Naive thymus-derived CD4-positive, alpha-beta T cell (primary cell): Measurements from ENCODE around the gene UBE2E3. TPM values are rescaled to one million over a fixed set of nuclear protein-coding genes. Genes with fewer than 3 reads are reported as not detected.

Experiments used
- ATAC-seq: fragments of 150-1000 bp; cut with Tn5 transposase; 2 replicates; pipeline ENCODE4 v1.10.0; 2021; ENCODE audit warnings: mild to moderate bottlenecking, moderate library complexity
- CTCF ChIA-PET: fragments of 350-600 bp; sonication (Branson Sonifier 250); formaldehyde crosslinking; loops from one replicate; lab custom pipeline; 2021; ENCODE audit warnings: antibody characterized with exemption; lab: Charles Lee
- POLR2A ChIA-PET: fragments of 350-600 bp; sonication (Branson Sonifier 250); formaldehyde crosslinking; loops from one replicate; lab custom pipeline; 2021; ENCODE audit warnings: antibody characterized with exemption, inconsistent platforms; lab: Charles Lee
- DNase-seq, 9 donors: peaks; one replicate each; pipeline versions ENCODE4 v3.0.0 to v3.0.0-alpha.2; 2020 to 2022; ENCODE audit warnings: mixed read lengths in 1 of 9
- H3K27ac ChIP-seq: one replicate; pipeline ENCODE4 v1.7.0; 2013; ENCODE audit warnings: mild to moderate bottlenecking, low read depth, low read length, moderate library complexity
- H3K27me3 ChIP-seq, 2 donors: one replicate each; pipeline ENCODE4 v1.7.0; 2013; ENCODE audit warnings: low read length in 2 of 2, mild to moderate bottlenecking in 2 of 2, moderate library complexity in 2 of 2; ENCODE audit not compliant: control insufficient read depth in 2 of 2, insufficient read depth in 2 of 2
- H3K36me3 ChIP-seq, 3 experiments: 1 replicate in 2 of 3; 2 replicates in 1 of 3; pipeline ENCODE4 v1.7.0; 2013; ENCODE audit warnings: low read length in 3 of 3, mild to moderate bottlenecking in 3 of 3, moderate library complexity in 1 of 3; ENCODE audit not compliant: insufficient read depth in 3 of 3, control insufficient read depth in 2 of 3
- H3K4me1 ChIP-seq, 2 donors: one replicate each; pipeline ENCODE4 v1.7.0; 2013; ENCODE audit warnings: low read length in 2 of 2, mild to moderate bottlenecking in 2 of 2, moderate library complexity in 1 of 2; ENCODE audit not compliant: control insufficient read depth in 2 of 2, insufficient read depth in 2 of 2
- H3K4me3 ChIP-seq: 2 replicates; pipeline ENCODE4 v1.7.0; 2013; ENCODE audit warnings: mild to moderate bottlenecking, low read length
- H3K9me3 ChIP-seq, 3 experiments: 1 replicate in 2 of 3; 2 replicates in 1 of 3; pipeline ENCODE4 v1.7.0; 2013; ENCODE audit warnings: low read length in 3 of 3; ENCODE audit not compliant: control insufficient read depth in 2 of 3
- H3K27ac Mint-ChIP-seq, 9 donors: one replicate each; pipeline ENCODE4 v1.8.0; 2020 to 2022; ENCODE audit warnings: mixed read lengths in 9 of 9, mild to moderate bottlenecking in 8 of 9, moderate library complexity in 5 of 9, inconsistent platforms in 2 of 9
- H3K27me3 Mint-ChIP-seq, 5 donors: one replicate each; pipeline ENCODE4 v1.8.0; 2021 to 2022; ENCODE audit warnings: mixed read lengths in 5 of 5, mild to moderate bottlenecking in 1 of 5
- H3K36me3 Mint-ChIP-seq, 5 donors: one replicate each; pipeline ENCODE4 v1.8.0; 2020 to 2022; ENCODE audit warnings: mixed read lengths in 5 of 5, mild to moderate bottlenecking in 3 of 5, inconsistent platforms in 1 of 5
- H3K4me1 Mint-ChIP-seq, 7 donors: one replicate each; pipeline ENCODE4 v1.8.0; 2020 to 2022; ENCODE audit warnings: mixed read lengths in 7 of 7, mild to moderate bottlenecking in 3 of 7, inconsistent platforms in 1 of 7
- H3K4me3 Mint-ChIP-seq, 10 donors: one replicate each; pipeline ENCODE4 v1.8.0; 2020 to 2022; ENCODE audit warnings: mild to moderate bottlenecking in 10 of 10, mixed read lengths in 10 of 10, moderate library complexity in 6 of 10, inconsistent platforms in 2 of 10
- H3K9me3 Mint-ChIP-seq, 11 donors: one replicate each; pipeline ENCODE4 v1.8.0; 2020 to 2022; ENCODE audit warnings: mixed read lengths in 11 of 11, mild to moderate bottlenecking in 4 of 11, inconsistent platforms in 1 of 11, moderate library complexity in 1 of 11
- intact Hi-C, 2 donors: fragments of 100-400 bp; cut with micrococcal nuclease; formaldehyde crosslinking; loops; one replicate each; pipeline ENCODE4 v1.15.1; 2023
- polyA plus RNA-seq, 2 donors: library from polyadenylated mRNA; unstranded; fragments of 300-500 nt; fragmentation: Illumina TruSeq; gene quantifications; one replicate each; pipeline ENCODE4 v1.2.3, GENCODE V29; 2021
- total RNA-seq, 6 experiments: library from RNA in 5 of 6; stranded (reverse) in 5 of 6; gene quantifications; 1 replicate in 5 of 6; 2 replicates in 1 of 6; pipeline ENCODE4 v1.2.3 and lab custom pipeline; 2021 to 2026

UBE2E3 gene
- total and polyA plus RNA-seq, 7 experiments from 2014 or later = 21.7 to 62.3 (median 27.0) TPM

DNA sequence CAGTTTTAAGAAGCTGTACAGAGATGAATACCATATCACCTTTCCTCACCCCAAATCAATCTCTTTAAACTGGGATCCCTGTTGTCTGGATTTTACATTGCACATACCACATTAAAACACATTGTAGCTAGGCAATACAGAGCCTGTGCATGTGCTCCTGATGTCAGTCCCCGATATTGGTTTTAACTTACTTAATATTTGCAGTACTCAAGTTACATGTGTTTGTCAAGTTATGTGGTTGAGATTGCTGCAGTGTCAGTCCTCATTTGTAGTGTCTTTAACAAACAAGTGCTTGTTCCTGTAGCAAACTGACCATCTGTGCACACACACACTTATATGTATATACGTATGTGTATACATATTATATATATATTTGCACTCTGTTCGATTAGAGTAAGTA, 10.4 kb upstream of the UBE2E3 start:
- POLR2A ChIA-PET = interaction anchor here (0.5 to 2.7 kb wide), 2 partner anchors 9 to 130 kb away, joined by 3 to 14 read pairs; no protein-coding TSS in a partner anchor

DNA sequence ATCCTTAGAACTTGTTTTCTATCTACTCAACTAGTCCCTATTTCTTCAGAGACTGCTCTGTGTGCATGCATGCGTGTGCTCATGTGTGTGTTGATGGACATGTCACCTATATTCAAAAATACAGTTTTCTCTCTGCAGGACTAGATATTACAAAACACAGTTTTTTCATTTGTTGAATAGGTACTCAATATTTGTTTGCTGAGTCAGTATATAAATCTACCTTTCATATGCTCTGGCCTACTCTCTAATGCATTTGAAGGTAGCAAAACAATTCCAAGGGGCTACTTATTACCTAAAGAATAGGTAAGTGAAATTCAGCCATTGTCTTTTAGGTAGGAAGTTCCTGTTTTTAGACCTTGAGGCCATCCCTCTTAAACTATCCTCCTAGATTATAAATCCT, 8.6 kb upstream of the UBE2E3 start:
- H3K27ac ChIP-seq = no peak overlapping the region
- Mint-ChIP-seq H3K4me1 (no peaks in the 10 kb centered on the region), H3K36me3 (no peaks in the 10 kb centered on the region), H3K27ac (no peak overlapping the region), H3K9me3 (no peaks in the 10 kb centered on the region), H3K27me3 (peaks cover 0 to 68% (median 6%) of the 10 kb centered on the region in 5 donors), H3K4me3 (no peak overlapping the region)
- no peaks in the 10 kb centered on the region for H3K27me3 ChIP-seq
- ATAC-seq = no peak
- no peaks in the 10 kb centered on the region for H3K9me3 ChIP-seq
- no peaks in the 10 kb centered on the region for H3K4me1 ChIP-seq
- POLR2A ChIA-PET = no interaction called here
- no peak overlapping the region for H3K4me3 ChIP-seq
- intact Hi-C loops = no loop called here
- no peaks in the 10 kb centered on the region for H3K36me3 ChIP-seq
- CTCF ChIA-PET = no interaction called here
- DNase-seq = no peak

More for the DNA sequence above, 10.4 kb upstream of the UBE2E3 start:
- Mint-ChIP-seq H3K4me3 (no peak overlapping the region), H3K27ac (no peak overlapping the region), H3K36me3 (no peaks in the 10 kb centered on the region), H3K9me3 (no peaks in the 10 kb centered on the region), H3K4me1 (no peaks in the 10 kb centered on the region), H3K27me3 (peaks cover 0 to 55% (median 10%) of the 10 kb centered on the region in 5 donors)
- intact Hi-C loops = loop anchor here in 1 of 2 donors (1.0 kb wide), 1 partner anchor 8 kb away; no protein-coding TSS in a partner anchor
- Histone ChIP-seq H3K9me3 (no peaks in the 10 kb centered on the region), H3K4me1 (no peaks in the 10 kb centered on the region), H3K36me3 (no peaks in the 10 kb centered on the region), H3K4me3 (no peak overlapping the region), H3K27ac (no peak overlapping the region), H3K27me3 (no peaks in the 10 kb centered on the region)
- DNase-seq = no peak
- ATAC-seq = no peak
- CTCF ChIA-PET = interaction anchor here (1.1 kb wide), 1 partner anchor 11 kb away, joined by 4 read pairs; no protein-coding TSS in a partner anchor

DNA sequence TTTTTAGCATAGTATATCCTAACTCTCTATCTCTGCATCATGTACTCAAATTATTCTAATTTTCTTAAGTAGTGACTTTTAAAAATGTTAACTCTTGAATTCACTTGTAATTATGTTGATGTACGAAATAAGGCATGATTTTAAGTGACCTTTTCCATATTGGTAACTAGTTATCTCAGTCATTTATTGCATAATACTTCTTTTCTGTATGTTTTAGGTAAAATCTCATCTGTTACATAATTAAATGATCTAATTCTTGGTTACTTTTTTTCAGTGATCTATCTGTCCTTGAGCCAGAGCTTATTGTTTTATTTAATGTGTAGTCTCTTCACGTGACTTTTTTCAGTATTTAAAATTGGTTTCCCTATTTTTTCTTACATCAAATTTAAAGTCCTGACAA, 4.8 kb upstream of the UBE2E3 start:
- Mint-ChIP-seq H3K9me3 (no peaks in the 10 kb centered on the region), H3K27me3 (peaks cover 0 to 76% (median 0%) of the 10 kb centered on the region in 5 donors), H3K4me1 (peaks cover 0 to 9% (median 8%) of the 10 kb centered on the region in 7 donors), H3K36me3 (peaks cover 0 to 1% (median 0%) of the 10 kb centered on the region in 5 donors), H3K27ac (no peak overlapping the region), H3K4me3 (no peak overlapping the region)
- intact Hi-C loops = no loop called here
- no peak overlapping the region for H3K4me3 ChIP-seq
- ChIA-PET CTCF (no interaction called here), POLR2A (no interaction called here)
- H3K36me3 ChIP-seq = no peaks in the 10 kb centered on the region
- ATAC-seq = no peak
- no peak for DNase-seq
- H3K27ac ChIP-seq = no peak overlapping the region
- no peaks in the 10 kb centered on the region for H3K9me3 ChIP-seq
- H3K27me3 ChIP-seq = no peaks in the 10 kb centered on the region
- peaks cover 0 to 6% of the 10 kb centered on the region in 2 donors for H3K4me1 ChIP-seq

DNA sequence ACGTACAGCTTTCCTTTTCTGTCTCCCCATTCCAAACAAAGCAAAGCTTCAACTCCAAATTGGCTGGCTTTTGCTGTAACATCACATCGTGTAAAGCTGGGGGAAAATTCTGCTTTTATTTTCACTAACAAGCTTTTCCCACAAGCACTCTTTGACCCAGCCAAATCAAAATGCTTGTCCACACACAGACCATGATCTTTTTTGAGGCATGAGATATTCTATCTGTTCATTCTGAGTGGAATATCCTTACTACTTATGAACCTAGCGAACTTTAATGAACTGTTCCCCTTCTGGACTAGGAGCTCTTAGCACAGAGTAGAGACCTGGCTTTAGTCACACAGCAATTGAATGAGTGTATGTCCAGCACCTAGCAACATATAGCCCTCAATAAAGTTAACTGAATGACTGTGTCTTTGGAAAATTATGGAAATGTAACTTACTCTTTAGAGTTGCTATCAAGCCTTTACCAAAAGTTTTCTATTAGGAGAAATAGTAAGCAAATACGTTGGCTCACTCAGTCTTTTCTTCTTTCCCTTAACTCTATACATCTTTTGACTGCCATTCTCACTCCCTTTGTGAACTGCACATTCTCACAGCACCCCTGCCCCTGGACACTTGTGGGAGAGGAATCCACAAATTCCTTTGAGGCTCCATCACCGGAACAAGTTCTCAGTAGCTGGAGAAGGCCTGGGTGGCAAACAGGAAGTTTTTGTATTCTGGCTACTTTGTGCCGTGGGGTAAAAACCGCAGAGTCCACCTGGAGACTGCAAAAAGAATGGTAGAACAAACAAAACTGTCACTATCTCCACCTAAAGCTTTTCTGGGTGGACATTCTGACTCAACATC, 1.3 kb upstream of the UBE2E3 start:
- peaks cover 0 to 7% (median 4%) of the 10 kb centered on the region in 5 donors for H3K36me3 Mint-ChIP-seq
- Histone ChIP-seq H3K4me3 (no peak overlapping the region), H3K27ac (peak overlapping the region; percentile 62), H3K4me1 (peaks cover 19 to 23% of the 10 kb centered on the region in 2 donors), H3K9me3 (no peaks in the 10 kb centered on the region), H3K27me3 (no peaks in the 10 kb centered on the region), H3K36me3 (no peaks in the 10 kb centered on the region)
- H3K27ac Mint-ChIP-seq = peak overlapping the region; percentile 61 to 95 (median 89)
- ChIA-PET CTCF (interaction anchor here (0.5 to 1.5 kb wide), 4 partner anchors 30 to 487 kb away, joined by 3 to 4 read pairs (median 3); no protein-coding TSS in a partner anchor), POLR2A (interaction anchor here (0.6 to 1.9 kb wide), 8 partner anchors 10 to 1760 kb away, joined by 3 to 14 read pairs (median 3); no protein-coding TSS in a partner anchor)
- peaks cover 0 to 4% (median 0%) of the 10 kb centered on the region in 11 donors for H3K9me3 Mint-ChIP-seq
- DNase-seq (peak in 1 of 9 donors; percentile 8), ATAC-seq (no peak)
- peaks cover 0 to 50% (median 0%) of the 10 kb centered on the region in 5 donors for H3K27me3 Mint-ChIP-seq
- H3K4me3 Mint-ChIP-seq = peak overlapping the region; percentile 78 to 96 (median 84)
- H3K4me1 Mint-ChIP-seq = peaks cover 21 to 40% (median 37%) of the 10 kb centered on the region in 7 donors
- intact Hi-C loops = loop anchor here in 1 of 2 donors (1.0 kb wide), 1 partner anchor 9 kb away; no protein-coding TSS in a partner anchor

DNA sequence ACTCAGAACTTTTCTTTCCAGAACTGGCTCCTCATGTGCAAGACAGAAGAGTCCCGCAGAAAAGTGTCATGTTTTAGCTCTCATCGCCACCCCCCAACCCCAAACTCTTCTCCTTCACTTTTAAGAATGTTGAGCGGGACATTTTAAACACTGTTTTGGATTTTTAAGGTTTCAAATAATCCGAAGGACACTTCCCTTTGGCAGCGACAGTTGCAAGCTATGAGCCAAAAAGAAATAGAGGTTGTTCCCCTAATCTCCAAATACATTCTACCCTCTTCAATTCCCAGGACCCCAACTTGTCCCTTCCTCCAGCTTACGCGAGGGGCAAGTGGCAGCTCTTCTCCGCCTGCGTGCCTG, 678 bp upstream of the UBE2E3 start:
- Mint-ChIP-seq H3K36me3 (peaks cover 0 to 7% (median 4%) of the 10 kb centered on the region in 5 donors), H3K4me1 (peaks cover 25 to 46% (median 43%) of the 10 kb centered on the region in 7 donors), H3K4me3 (peak overlapping the region; percentile 78 to 96 (median 84)), H3K27me3 (peaks cover 0 to 46% (median 0%) of the 10 kb centered on the region in 5 donors), H3K9me3 (peaks cover 0 to 4% (median 0%) of the 10 kb centered on the region in 11 donors), H3K27ac (peak overlapping the region; percentile 61 to 95 (median 89))
- Histone ChIP-seq H3K36me3 (no peaks in the 10 kb centered on the region), H3K27me3 (no peaks in the 10 kb centered on the region), H3K9me3 (no peaks in the 10 kb centered on the region), H3K4me3 (peak overlapping the region; percentile 63), H3K27ac (peak overlapping the region; percentile 62), H3K4me1 (peaks cover 20 to 26% of the 10 kb centered on the region in 2 donors)
- intact Hi-C loops = loop anchor here (1.0 to 10.0 kb wide), 11 partner anchors 57 to 1945 kb away; partner anchors contain the start of genes CWC22 (in 2 of the 2), DNAJC10 (in 1 of the 2) and ITGA4 (in 1 of the 2)
- ChIA-PET POLR2A (interaction anchor here (0.6 to 1.9 kb wide), 8 partner anchors 10 to 1761 kb away, joined by 3 to 14 read pairs (median 3); partner anchors contain the start of gene CWC22), CTCF (interaction anchor here (0.9 to 1.7 kb wide), 5 partner anchors 9 to 487 kb away, joined by 3 to 6 read pairs (median 3); no protein-coding TSS in a partner anchor)
- ATAC-seq = no peak
- DNase-seq = no peak
